ENCODE measurements around the gene S100A13. TPM values are rescaled to one million over a fixed set of nuclear protein-coding genes. Genes with fewer than 3 reads are reported as not detected.

The S100A13 gene
- total and polyA plus RNA-seq, 9 of the 15 experiments (the other 6 are each of a cell fraction or from before 2014, with no cell fraction given) = 41.9 to 129 (median 58.0) TPM

DNA sequence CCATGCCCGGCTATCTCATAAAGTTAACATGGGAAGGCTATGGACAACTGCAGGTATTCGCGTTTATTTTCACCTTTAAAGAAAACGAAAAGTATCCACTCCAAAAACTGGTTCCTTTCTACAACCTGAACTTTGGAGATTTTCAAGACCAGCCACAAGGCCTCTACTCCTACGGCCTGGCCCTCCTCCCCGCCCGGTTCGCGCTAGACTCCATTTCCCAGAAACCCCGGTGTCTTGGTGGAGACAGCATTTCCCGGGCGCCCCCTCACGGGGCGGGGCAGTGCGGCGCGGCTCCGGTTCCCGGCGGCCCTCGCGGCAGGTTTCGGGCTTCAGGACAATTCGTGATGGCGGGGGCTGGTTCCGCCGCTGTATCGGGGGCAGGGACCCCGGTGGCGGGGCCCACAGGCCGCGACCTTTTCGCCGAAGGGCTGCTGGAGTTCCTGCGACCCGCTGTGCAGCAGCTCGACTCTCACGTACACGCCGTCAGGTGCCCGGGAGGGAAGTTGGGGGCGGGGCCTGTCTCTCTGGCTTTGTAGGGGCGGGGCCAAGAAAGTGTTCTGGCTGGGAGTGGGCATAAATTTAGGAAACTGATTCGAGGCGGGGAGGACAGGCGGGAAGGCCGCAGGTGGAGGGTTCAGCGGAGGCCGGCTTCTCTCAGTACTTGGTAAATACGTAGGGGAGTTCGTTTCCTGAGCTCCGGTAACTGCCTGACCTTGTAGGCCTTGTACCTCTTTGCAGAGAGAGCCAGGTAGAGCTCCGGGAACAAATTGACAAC, 31.3 kb upstream of the S100A13 start, which contains the start of gene SNAPIN (continued):
- TF ChIP-seq ZNF224 (CRISPR knock-in tag; IDR thresholded peaks at IDR 0.05) = no peak
- TF ChIP-seq BRD4 (IDR thresholded peaks at IDR 0.05) = no peak
- no peak for TF ChIP-seq BACH1 (tag; IDR thresholded peaks at IDR 0.05)
- TF ChIP-seq PTRF (tag; IDR thresholded peaks at IDR 0.05) = no peak
- TF ChIP-seq ZBTB17 (CRISPR knock-in tag; IDR thresholded peaks at IDR 0.05) = no peak
- TF ChIP-seq ZNF584 (CRISPR knock-in tag; IDR thresholded peaks at IDR 0.05; ENCODE audit: low read depth) = no peak
- TF ChIP-seq ARID1B (IDR thresholded peaks at IDR 0.05) = no peak
- TF ChIP-seq, protein P1, sequence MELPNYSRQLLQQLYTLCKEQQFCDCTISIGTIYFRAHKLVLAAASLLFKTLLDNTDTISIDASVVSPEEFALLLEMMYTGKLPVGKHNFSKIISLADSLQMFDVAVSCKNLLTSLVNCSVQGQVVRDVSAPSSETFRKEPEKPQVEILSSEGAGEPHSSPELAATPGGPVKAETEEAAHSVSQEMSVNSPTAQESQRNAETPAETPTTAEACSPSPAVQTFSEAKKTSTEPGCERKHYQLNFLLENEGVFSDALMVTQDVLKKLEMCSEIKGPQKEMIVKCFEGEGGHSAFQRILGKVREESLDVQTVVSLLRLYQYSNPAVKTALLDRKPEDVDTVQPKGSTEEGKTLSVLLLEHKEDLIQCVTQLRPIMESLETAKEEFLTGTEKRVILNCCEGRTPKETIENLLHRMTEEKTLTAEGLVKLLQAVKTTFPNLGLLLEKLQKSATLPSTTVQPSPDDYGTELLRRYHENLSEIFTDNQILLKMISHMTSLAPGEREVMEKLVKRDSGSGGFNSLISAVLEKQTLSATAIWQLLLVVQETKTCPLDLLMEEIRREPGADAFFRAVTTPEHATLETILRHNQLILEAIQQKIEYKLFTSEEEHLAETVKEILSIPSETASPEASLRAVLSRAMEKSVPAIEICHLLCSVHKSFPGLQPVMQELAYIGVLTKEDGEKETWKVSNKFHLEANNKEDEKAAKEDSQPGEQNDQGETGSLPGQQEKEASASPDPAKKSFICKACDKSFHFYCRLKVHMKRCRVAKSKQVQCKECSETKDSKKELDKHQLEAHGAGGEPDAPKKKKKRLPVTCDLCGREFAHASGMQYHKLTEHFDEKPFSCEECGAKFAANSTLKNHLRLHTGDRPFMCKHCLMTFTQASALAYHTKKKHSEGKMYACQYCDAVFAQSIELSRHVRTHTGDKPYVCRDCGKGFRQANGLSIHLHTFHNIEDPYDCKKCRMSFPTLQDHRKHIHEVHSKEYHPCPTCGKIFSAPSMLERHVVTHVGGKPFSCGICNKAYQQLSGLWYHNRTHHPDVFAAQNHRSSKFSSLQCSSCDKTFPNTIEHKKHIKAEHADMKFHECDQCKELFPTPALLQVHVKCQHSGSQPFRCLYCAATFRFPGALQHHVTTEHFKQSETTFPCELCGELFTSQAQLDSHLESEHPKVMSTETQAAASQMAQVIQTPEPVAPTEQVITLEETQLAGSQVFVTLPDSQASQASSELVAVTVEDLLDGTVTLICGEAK (IDR thresholded peaks at IDR 0.05) = peak; percentile 73
- TF ChIP-seq, protein P1 (CRISPR knock-in tag; IDR thresholded peaks at IDR 0.05) = no peak
- no peak for TF ChIP-seq U2AF1 (optimal IDR thresholded peaks at IDR 0.05; ENCODE audit: low read depth, low read length)
- TF ChIP-seq ATF7 (IDR thresholded peaks at IDR 0.05) = peak; percentile 81
- TF ChIP-seq, protein P2, sequence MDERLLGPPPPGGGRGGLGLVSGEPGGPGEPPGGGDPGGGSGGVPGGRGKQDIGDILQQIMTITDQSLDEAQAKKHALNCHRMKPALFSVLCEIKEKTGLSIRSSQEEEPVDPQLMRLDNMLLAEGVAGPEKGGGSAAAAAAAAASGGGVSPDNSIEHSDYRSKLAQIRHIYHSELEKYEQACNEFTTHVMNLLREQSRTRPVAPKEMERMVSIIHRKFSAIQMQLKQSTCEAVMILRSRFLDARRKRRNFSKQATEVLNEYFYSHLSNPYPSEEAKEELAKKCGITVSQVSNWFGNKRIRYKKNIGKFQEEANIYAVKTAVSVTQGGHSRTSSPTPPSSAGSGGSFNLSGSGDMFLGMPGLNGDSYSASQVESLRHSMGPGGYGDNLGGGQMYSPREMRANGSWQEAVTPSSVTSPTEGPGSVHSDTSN (CRISPR knock-in tag; IDR thresholded peaks at IDR 0.05; ENCODE audit: low read depth) = no peak
- TF ChIP-seq, protein P2 (tag; conservative IDR thresholded peaks at IDR 0.05; ENCODE audit: low read depth) = no peak
- no peak for TF ChIP-seq PHF21A (IDR thresholded peaks at IDR 0.05; ENCODE audit: borderline replicate concordance, low read depth)
- TF ChIP-seq, protein P3, sequence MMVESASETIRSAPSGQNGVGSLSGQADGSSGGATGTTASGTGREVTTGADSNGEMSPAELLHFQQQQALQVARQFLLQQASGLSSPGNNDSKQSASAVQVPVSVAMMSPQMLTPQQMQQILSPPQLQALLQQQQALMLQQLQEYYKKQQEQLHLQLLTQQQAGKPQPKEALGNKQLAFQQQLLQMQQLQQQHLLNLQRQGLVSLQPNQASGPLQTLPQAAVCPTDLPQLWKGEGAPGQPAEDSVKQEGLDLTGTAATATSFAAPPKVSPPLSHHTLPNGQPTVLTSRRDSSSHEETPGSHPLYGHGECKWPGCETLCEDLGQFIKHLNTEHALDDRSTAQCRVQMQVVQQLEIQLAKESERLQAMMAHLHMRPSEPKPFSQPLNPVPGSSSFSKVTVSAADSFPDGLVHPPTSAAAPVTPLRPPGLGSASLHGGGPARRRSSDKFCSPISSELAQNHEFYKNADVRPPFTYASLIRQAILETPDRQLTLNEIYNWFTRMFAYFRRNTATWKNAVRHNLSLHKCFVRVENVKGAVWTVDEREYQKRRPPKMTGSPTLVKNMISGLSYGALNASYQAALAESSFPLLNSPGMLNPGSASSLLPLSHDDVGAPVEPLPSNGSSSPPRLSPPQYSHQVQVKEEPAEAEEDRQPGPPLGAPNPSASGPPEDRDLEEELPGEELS (CRISPR knock-in tag; IDR thresholded peaks at IDR 0.05; ENCODE audit: borderline replicate concordance) = no peak

All from K562 (cell line).